Stimulated activated CD4-positive, alpha-beta T cell treated with anti-CD3 and anti-CD28 coated beads, Interleukin-4, amount 100 ng/mL, for 48 hours (primary cell): Measurements from ENCODE around the gene GALNS.

Source experiments
- DNase-seq, 2 donors: peaks; one replicate each; pipeline ENCODE4 v3.0.0-alpha.2; 2020; ENCODE audit warnings: low read depth in 2 of 2

The GALNS gene

GRCh38 chr16:88770461-88771293 lies 86.1 kb downstream of the GALNS start:
- no peak for DNase-seq

GRCh38 chr16:88769617-88770460 lies 86.9 kb downstream of the GALNS start:
- DNase-seq, result no peak

- DNase-seq, result no peak
Observed at GRCh38 chr16:88768071-88768783, 88.5 kb downstream of the GALNS start.

GRCh38 chr16:88767546-88768070 lies 89.1 kb downstream of the GALNS start:
- no peak for DNase-seq

- no peak for DNase-seq
Observed at GRCh38 chr16:88766975-88767374, 89.8 kb downstream of the GALNS start.

- no peak for DNase-seq
Observed at GRCh38 chr16:88764913-88765349, 91.8 kb downstream of the GALNS start.

- no peak for DNase-seq
Observed at GRCh38 chr16:88764080-88764479, 92.7 kb downstream of the GALNS start.
